Stimulated activated CD4-positive, alpha-beta T cell treated with anti-CD3 and anti-CD28 coated beads, Interleukin-4, amount 100 ng/mL, for 1 hour (primary cell): ENCODE measurements around the gene YWHAG.
"Not testable (repeated sequence)": the region's sequence is repeated elsewhere in the genome, so short reads cannot be mapped to it uniquely, and the experiment has no call there.

ENCODE experiments used
- DNase-seq: peaks from one replicate; pipeline ENCODE4 v3.0.0-alpha.2; 2020

The YWHAG gene

GRCh38 chr7:76317782-76318487 is 40.9 kb downstream of the YWHAG start:
- DNase-seq = peak; percentile 93

- no peak for DNase-seq
Observed at GRCh38 chr7:76316984-76317781, 41.6 kb downstream of the YWHAG start.

GRCh38 chr7:76315364-76315763 is 43.4 kb downstream of the YWHAG start:
- DNase-seq = no peak

- not testable (repeated sequence) for DNase-seq
Observed at GRCh38 chr7:76314740-76315139, 44.1 kb downstream of the YWHAG start.

- DNase-seq = peak; percentile 96
Observed at GRCh38 chr7:76314042-76314721, 44.6 kb downstream of the YWHAG start.

GRCh38 chr7:76311838-76312237 is 47.0 kb downstream of the YWHAG start:
- not testable (repeated sequence) for DNase-seq

GRCh38 chr7:76310102-76310957 is 48.5 kb downstream of the YWHAG start:
- DNase-seq = no peak

- DNase-seq = not testable (repeated sequence)
Observed at GRCh38 chr7:76309341-76310101, 49.3 kb downstream of the YWHAG start.

GRCh38 chr7:76308874-76309273 is 49.9 kb downstream of the YWHAG start:
- DNase-seq = not testable (repeated sequence)

GRCh38 chr7:76304888-76305375 is 53.9 kb downstream of the YWHAG start:
- DNase-seq = no peak

- DNase-seq = peak; percentile 82
Observed at GRCh38 chr7:76303202-76304147, 55.3 kb downstream of the YWHAG start.

- peak; percentile 67 for DNase-seq
Observed at GRCh38 chr7:76302347-76303201, 56.2 kb downstream of the YWHAG start, which contains the start of gene HSPB1. HSPB1 (plus strand) TSS chr7:76302673; CDS start chr7:76302713, 40 bp downstream.

GRCh38 chr7:76301000-76301399 is 57.8 kb downstream of the YWHAG start:
- no peak for DNase-seq

GRCh38 chr7:76300166-76300731 is 58.5 kb downstream of the YWHAG start:
- DNase-seq = no peak

- no peak for DNase-seq
Observed at GRCh38 chr7:76296743-76297740, 61.7 kb downstream of the YWHAG start.

- no peak for DNase-seq
Observed at GRCh38 chr7:76294344-76295024, 64.3 kb downstream of the YWHAG start.

- DNase-seq = no peak
Observed at GRCh38 chr7:76293407-76293901, 65.3 kb downstream of the YWHAG start.
